ENCODE results near the gene CROCC2.

The CROCC2 gene

GRCh38 chr2:240999873-241000541, 93.9 kb downstream of the CROCC2 start:
- Histone ChIP-seq H3K4me1 (ENCODE audit: insufficient read depth, low read length, severe bottlenecking) (peaks cover 10% of the 10 kb centered on the region), H3K9ac (ENCODE audit: low read length) (no peak overlapping the region), H3F3A (ENCODE audit: insufficient read depth, low read length) (no peaks in the 10 kb centered on the region), H3K4me3 (ENCODE audit: low read depth, low read length, poor library complexity, severe bottlenecking) (no peak overlapping the region), H3K27me3 (ENCODE audit: insufficient read depth, low read length) (no peaks in the 10 kb centered on the region; the same call in 1 of the 2 replicates), H3K79me2 (ENCODE audit: insufficient read depth, low read length) (no peaks in the 10 kb centered on the region), H3K9me3 (ENCODE audit: low read length) (peaks cover 5% of the 10 kb centered on the region; the same call in 1 of the 2 replicates), H4K20me1 (ENCODE audit: insufficient read depth, low read length) (no peaks in the 10 kb centered on the region), H3K36me3 (ENCODE audit: insufficient read depth, low read length) (no peaks in the 10 kb centered on the region; the same call in 1 of the 2 replicates), H3K9me2 (ENCODE audit: low read depth, low read length) (no peaks in the 10 kb centered on the region), H3K4me2 (ENCODE audit: low read length) (no peak overlapping the region), H2AFZ (ENCODE audit: low read length) (no peak overlapping the region), H3K27ac (ENCODE audit: low read depth, low read length, poor library complexity, severe bottlenecking) (no peak overlapping the region)
- TF ChIP-seq, protein P1, sequence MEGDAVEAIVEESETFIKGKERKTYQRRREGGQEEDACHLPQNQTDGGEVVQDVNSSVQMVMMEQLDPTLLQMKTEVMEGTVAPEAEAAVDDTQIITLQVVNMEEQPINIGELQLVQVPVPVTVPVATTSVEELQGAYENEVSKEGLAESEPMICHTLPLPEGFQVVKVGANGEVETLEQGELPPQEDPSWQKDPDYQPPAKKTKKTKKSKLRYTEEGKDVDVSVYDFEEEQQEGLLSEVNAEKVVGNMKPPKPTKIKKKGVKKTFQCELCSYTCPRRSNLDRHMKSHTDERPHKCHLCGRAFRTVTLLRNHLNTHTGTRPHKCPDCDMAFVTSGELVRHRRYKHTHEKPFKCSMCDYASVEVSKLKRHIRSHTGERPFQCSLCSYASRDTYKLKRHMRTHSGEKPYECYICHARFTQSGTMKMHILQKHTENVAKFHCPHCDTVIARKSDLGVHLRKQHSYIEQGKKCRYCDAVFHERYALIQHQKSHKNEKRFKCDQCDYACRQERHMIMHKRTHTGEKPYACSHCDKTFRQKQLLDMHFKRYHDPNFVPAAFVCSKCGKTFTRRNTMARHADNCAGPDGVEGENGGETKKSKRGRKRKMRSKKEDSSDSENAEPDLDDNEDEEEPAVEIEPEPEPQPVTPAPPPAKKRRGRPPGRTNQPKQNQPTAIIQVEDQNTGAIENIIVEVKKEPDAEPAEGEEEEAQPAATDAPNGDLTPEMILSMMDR (IDR thresholded peaks at IDR 0.05; ENCODE audit: low read length): no peak
- no peak for TF ChIP-seq EZH2 (IDR thresholded peaks at IDR 0.05; ENCODE audit: borderline replicate concordance, low read length)

GRCh38 chr2:241000831-241001321, 94.7 kb downstream of the CROCC2 start:
- no peak overlapping the region for H3K4me3 ChIP-seq (ENCODE audit: low read depth, low read length, poor library complexity, severe bottlenecking)
- no peaks in the 10 kb centered on the region for H4K20me1 ChIP-seq (ENCODE audit: insufficient read depth, low read length)
- H3K36me3 ChIP-seq (ENCODE audit: insufficient read depth, low read length): no peaks in the 10 kb centered on the region; the same call in 1 of the 2 replicates
- no peaks in the 10 kb centered on the region for H3K79me2 ChIP-seq (ENCODE audit: insufficient read depth, low read length)
- no peaks in the 10 kb centered on the region for H3K9me2 ChIP-seq (ENCODE audit: low read depth, low read length)
- no peaks in the 10 kb centered on the region for H3F3A ChIP-seq (ENCODE audit: insufficient read depth, low read length)
- H3K4me1 ChIP-seq (ENCODE audit: insufficient read depth, low read length, severe bottlenecking): peaks cover 10% of the 10 kb centered on the region
- H2AFZ ChIP-seq (ENCODE audit: low read length): no peak overlapping the region
- H3K27me3 ChIP-seq (ENCODE audit: insufficient read depth, low read length): no peaks in the 10 kb centered on the region; the same call in 1 of the 2 replicates
- no peak overlapping the region for H3K4me2 ChIP-seq (ENCODE audit: low read length)
- H3K9me3 ChIP-seq (ENCODE audit: low read length): peaks cover 9% of the 10 kb centered on the region
- TF ChIP-seq, protein P1 (IDR thresholded peaks at IDR 0.05; ENCODE audit: low read length): no peak
- no peak overlapping the region for H3K9ac ChIP-seq (ENCODE audit: low read length)
- H3K27ac ChIP-seq (ENCODE audit: low read depth, low read length, poor library complexity, severe bottlenecking): no peak overlapping the region

GRCh38 chr2:241001413-241002274, 95.5 kb downstream of the CROCC2 start:
- Histone ChIP-seq H3K9me2 (ENCODE audit: low read depth, low read length) (no peaks in the 10 kb centered on the region), H3K27ac (ENCODE audit: low read depth, low read length, poor library complexity, severe bottlenecking) (no peak overlapping the region), H3K4me1 (ENCODE audit: insufficient read depth, low read length, severe bottlenecking) (peaks cover 10% of the 10 kb centered on the region), H3K9me3 (ENCODE audit: low read length) (peaks cover 14% of the 10 kb centered on the region), H3K79me2 (ENCODE audit: insufficient read depth, low read length) (no peaks in the 10 kb centered on the region), H3F3A (ENCODE audit: insufficient read depth, low read length) (no peaks in the 10 kb centered on the region), H4K20me1 (ENCODE audit: insufficient read depth, low read length) (no peaks in the 10 kb centered on the region), H3K9ac (ENCODE audit: low read length) (no peak overlapping the region), H2AFZ (ENCODE audit: low read length) (no peak overlapping the region), H3K4me3 (ENCODE audit: low read depth, low read length, poor library complexity, severe bottlenecking) (no peak overlapping the region), H3K27me3 (ENCODE audit: insufficient read depth, low read length) (peaks cover 7% of the 10 kb centered on the region; the same call in 1 of the 2 replicates), H3K36me3 (ENCODE audit: insufficient read depth, low read length) (no peaks in the 10 kb centered on the region; the same call in 1 of the 2 replicates), H3K4me2 (ENCODE audit: low read length) (no peak overlapping the region)
- no peak for TF ChIP-seq EZH2 (IDR thresholded peaks at IDR 0.05; ENCODE audit: borderline replicate concordance, low read length)
- TF ChIP-seq, protein P1 (IDR thresholded peaks at IDR 0.05; ENCODE audit: low read length): no peak
